ENCODE results near the gene NFIA.

Gene NFIA

DNA sequence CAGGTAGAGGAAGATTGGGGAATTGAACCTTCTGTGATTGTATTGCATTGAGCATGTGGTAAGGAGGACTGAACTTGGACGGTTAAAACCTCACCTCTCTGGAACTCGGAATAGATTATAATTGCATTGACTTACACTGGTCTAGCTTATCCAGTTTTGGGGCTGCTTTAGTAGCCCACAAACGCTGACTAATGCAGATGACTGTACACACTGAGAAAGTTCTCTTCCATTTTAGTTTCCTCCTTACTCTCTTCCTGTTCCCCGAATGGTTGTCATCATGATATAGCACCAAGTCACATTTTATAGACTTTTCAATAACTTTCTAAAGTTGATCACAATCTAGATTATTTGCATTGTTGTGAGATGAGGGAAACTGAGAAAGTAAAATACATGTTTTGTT, 78.2 kb downstream of the NFIA start:
- DNase-seq = no peak

GRCh38 chr1:61162520-61163258, 80.3 kb downstream of the NFIA start:
- DNase-seq = no peak

DNA sequence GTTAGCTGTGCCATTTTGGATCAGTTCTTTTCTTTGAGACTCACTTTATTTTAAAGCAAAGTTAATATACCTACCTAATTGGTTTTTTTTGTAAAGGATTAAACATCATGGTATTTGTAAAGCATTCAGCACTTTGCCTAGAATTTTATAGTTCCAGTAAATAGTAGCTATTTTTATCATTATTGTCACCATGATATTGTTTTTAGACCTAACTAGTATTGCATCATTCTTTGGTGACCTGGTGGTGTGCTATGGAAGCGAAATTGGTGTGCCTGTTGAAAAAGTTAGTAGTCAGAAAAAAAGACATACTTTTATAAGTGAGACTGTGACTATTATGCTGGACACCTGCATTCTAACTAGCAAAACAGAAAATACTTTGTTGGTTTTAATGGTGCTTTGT, 81.0 kb downstream of the NFIA start:
- DNase-seq = no peak

DNA sequence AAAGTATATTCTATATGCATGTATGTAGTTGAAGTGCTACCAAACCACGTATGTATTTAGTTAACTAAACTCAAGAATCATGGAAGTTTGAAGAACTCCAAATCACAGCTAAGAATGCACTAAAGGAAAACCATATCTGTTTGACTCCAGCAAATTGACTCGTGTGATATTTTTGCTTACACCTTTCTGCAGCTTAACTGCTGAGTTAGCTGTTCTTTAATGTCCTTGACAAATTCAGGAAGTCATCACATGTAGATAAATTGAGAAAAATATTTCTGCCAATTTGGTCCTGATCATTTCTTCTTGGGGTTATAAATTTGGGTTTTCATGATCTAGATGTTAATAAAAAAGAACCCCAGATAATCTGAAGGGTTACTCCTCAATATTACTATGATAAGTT, 83.0 kb downstream of the NFIA start:
- DNase-seq = no peak

DNA sequence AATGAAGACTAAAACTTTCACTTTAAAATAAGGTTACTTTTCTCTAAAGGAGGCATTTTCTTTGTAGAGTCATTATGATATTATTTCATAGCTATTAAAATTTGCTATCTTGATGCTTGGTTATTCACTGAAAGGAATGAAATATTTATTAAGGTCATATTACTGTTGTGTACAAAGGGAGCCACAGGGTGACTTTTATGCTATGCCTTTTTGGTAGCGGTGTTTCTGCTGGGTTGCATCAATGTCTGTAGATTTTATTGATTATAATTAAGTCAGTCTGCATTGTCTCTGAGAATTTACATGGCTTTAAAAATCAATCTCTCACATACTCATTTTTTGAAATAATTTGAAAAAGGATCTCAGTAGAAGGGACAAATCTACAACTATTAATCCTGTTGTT, 84.9 kb downstream of the NFIA start:
- DNase-seq = no peak

GRCh38 chr1:61169045-61169444, 86.7 kb downstream of the NFIA start:
- DNase-seq = no peak

DNA sequence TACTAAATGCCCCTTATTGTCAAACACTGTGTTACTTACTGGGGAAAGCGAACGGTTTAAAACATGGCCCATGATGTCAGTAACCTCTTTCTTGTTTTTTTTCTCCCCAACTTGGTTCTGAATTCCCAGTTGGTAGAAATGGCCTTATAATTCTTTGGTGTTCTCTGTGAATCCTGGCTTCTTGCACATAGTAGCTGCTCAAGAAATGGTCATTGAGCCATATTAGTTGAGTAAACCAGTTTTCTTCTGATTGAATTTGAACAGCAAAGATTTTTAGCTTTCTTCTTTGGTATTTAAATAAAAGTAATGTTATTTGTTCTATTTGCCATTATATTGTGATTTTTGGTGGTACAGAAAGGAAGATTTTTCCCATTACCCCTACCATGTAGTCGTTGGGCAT, 87.3 kb downstream of the NFIA start:
- no peak for DNase-seq

GRCh38 chr1:61170328-61171238, 88.2 kb downstream of the NFIA start:
- DNase-seq = no peak

DNA sequence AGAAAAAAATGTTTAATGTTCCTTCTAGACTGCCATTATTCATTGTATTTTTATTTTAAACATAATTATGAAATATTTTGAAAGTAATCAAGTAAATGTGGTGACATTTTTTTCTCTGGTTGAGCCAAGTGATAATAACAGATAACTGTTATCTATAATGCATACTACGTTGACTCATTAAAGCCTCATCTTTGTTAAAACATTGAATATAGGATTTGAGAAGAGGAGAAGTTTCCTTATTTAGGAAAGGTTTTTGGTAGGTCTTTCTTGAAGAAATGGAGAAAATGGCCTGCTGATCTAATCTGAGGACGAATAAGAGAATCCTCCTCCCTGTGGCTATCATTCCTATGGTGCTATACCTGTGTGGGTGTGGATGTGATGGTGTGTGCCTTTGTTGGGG, 89.0 kb downstream of the NFIA start:
- no peak for DNase-seq

- no peak for DNase-seq
Observed at GRCh38 chr1:61171974-61172373, 89.6 kb downstream of the NFIA start.

- no peak for DNase-seq
Observed at GRCh38 chr1:61173118-61173517, 90.8 kb downstream of the NFIA start.

DNA sequence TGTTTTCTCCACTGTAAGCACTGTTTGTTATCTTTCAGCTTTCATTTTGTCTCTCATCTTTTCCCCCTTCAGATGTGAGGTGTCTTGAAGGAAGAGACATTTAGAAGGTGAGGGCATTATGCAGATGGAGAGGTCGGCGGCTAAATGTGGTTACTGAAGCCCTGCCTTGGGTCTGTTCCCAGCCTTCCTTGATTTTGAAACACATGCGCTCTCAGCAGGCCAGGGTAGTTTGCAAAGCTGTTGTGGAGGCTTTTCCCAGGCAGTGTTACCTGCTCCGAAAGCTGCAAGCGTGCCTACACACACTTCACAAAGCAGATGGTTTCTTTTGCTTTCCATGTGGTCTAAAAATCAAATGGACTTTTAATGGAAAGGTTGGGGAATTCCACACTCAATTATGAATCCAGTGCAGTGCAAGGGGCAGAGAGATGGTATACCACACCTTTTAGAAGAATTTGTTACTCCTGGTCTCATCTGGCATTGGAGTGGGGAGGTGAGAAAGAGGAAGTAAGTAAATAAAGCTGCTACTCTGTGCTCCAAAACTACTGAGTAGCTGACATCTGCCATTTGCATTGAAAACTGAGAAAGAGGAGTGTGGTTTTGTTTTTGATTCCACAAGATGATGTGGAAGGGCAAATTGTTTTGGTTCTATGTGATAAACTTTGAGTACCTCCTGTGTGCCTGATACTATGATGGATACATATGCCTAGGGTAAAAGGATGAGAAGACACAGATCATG, 91.9 kb downstream of the NFIA start:
- DNase-seq = no peak

DNA sequence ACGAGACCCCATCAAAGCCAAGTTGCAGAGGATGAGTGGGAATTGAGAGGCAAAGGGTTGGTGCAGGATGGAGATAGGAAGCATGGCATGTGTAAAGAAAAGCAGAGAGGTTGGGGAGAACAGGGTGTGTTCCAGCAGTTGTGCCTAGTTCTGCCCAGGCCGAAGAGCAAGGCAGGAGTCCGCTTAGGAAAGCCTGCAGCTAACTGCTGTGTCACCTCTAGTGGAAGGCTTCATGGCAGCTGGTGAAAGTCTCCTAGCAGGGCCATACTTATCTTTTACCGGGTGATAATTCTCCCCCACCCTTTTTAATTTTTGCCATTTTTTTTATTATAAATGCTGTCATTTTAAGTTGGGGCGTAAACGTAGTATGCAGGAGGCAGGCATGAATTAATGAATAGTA, 93.6 kb downstream of the NFIA start:
- no peak for DNase-seq

DNA sequence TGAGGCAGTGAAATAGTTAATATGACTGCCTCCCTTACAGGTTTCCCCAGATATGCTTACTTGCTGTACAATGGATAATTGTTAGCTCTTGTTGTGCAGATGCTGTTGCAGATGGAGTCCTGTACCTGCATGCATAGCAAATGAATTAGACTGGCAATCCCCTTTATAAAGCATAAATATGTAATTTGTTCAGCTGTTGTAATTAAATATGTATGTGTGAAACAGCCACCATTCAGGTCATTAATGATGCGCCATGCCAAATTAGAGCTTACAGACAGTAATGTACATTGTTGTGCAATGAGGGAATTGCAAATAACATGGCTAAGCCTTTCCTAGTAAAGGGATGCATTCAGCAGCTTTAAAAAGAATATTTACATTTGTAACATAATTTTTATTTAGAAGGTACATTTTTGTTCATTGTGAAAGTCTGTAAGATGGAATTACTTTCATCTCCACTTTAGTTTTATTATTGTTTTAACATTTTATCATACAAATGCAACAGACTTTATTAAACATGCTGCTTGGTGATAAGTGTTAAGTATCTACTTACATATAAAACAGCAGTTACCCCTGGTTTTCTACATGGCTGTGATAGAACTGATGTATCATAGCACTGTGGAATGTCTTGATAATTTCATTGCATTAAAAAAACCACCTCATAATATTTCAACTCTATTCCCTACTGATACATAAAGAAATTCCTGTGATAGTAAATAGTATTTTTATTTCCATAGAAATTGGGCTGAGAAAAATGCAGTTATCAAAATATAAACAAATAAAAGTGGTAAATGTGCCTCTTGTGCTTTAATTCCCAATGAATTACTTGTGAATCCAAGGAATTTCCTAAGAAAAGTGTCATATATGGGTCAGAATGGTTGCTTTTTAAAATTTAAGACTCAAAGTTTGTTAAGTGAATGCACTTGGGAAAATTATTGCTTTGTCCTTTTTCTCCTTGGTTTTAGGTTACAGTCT, 99.0 kb downstream of the NFIA start:
- no peak for DNase-seq

DNA sequence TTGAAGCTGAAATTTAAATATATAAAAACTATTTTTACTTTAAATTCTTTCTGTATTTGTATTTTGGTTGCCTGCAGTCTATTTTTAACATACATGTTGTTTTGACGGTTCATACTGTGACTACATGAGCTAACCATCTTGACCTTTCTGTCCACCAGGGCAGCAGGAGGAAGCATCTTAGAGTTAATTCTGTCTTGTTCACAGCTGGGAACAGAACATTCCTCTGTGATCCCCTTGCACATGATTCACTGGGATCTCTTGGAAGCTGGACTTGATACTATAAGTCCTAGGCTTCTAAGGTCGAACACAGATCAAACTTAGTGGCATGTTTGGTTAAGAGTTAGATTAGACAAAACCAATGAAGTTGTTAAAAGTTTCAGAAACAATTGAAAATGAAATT, 99.7 kb downstream of the NFIA start:
- no peak for DNase-seq

- no peak for DNase-seq
Observed at GRCh38 chr1:61182480-61182879, 100.1 kb downstream of the NFIA start.

GRCh38 chr1:61183471-61184039, 101.2 kb downstream of the NFIA start:
- no peak for DNase-seq

DNA sequence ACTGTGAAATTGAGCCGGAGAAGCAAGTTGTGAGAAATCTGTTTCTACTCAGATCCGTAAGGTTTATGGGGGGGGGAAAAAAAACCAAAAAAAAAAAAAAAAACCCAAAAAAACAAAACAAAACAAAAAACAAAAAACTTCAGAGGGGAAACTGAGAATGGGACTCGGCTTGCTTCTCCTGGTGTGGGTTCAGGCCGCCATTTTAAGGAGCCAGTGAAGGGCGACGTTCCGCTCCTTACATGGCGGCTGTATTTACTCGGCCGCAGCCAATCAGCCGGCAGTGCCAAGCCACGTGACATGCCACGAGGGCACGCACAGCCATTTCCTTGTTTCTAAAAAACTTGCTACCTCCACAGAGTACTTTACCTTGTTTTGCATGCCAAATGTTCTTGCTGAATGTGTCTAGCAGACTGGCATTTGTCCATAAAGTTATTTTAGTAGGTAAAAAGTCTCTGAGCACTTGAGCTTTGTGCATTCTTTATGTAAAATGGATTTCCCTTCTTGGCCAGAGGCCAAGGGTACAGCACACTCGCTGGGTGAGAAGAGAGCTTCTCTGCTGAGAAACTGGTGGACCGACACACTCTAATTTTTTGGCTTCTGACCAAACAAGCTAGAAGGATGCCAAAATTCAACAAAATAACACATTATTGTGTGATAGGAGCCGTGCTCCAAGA, 101.8 kb downstream of the NFIA start:
- DNase-seq = no peak

GRCh38 chr1:61184714-61185106, 102.3 kb downstream of the NFIA start:
- no peak for DNase-seq

GRCh38 chr1:61186753-61187152, 104.4 kb downstream of the NFIA start:
- DNase-seq = no peak

- no peak for DNase-seq
Observed at GRCh38 chr1:61187352-61188086, 105.2 kb downstream of the NFIA start.
